ENCODE data around the gene TTC3. TPM values are rescaled to one million over a fixed set of nuclear protein-coding genes. Genes with fewer than 3 reads are reported as not detected.
"Not testable (repeated sequence)": the region's sequence is repeated elsewhere in the genome, so short reads cannot be mapped to it uniquely, and the experiment has no call there.

The TTC3 gene
- total RNA-seq, 1 experiment from 2014 or later = 29.0 TPM

- Mint-ChIP-seq H3K27ac (no peak overlapping the region), H3K36me3 (peaks cover 17% of the 10 kb centered on the region), H3K4me1 (peaks cover under 1% of the 10 kb centered on the region), H3K27me3 (ENCODE audit: low read depth) (no peaks in the 10 kb centered on the region), H3K4me3 (no peak overlapping the region), H3K9me3 (peaks cover 3% of the 10 kb centered on the region; the same call in 1 of the 2 replicates)
- DNase-seq (ENCODE audit: low spot score) (no peak), ATAC-seq (no peak)
- CTCF ChIA-PET = interaction anchor here (2.3 kb wide), 1 partner anchor 163 kb away, joined by 12 read pairs; no protein-coding TSS in a partner anchor
- no peak for TF ChIP-seq SMAD4 (CRISPR knock-in tag; IDR thresholded peaks at IDR 0.05)
- TF ChIP-seq ZNF317 (CRISPR knock-in tag; IDR thresholded peaks at IDR 0.05; ENCODE audit: borderline replicate concordance, low read depth) = no peak
- TF ChIP-seq PRDM15 (CRISPR knock-in tag; IDR thresholded peaks at IDR 0.05) = no peak
- POLR2A ChIA-PET = no interaction called here
Measured at GRCh38 chr21:37139902-37140301, 66.8 kb downstream of the TTC3 start.

GRCh38 chr21:37143392-37143791 lies 70.3 kb downstream of the TTC3 start:
- H3K36me3 Mint-ChIP-seq; H3K9me3 Mint-ChIP-seq; H3K4me3 Mint-ChIP-seq; CTCF ChIA-PET; POLR2A ChIA-PET; H3K27me3 Mint-ChIP-seq (ENCODE audit: low read depth); DNase-seq (ENCODE audit: low spot score); H3K27ac Mint-ChIP-seq; ATAC-seq: not testable (repeated sequence)
- peaks cover 11% of the 10 kb centered on the region for H3K4me1 Mint-ChIP-seq

- H3K4me3 Mint-ChIP-seq = no peak overlapping the region
Measured at GRCh38 chr21:37145635-37146111, 72.6 kb downstream of the TTC3 start.

GRCh38 chr21:37146320-37147235 lies 73.5 kb downstream of the TTC3 start:
- Mint-ChIP-seq H3K36me3 (peaks cover 4% of the 10 kb centered on the region; the same call in 1 of the 2 replicates), H3K4me3 (no peak overlapping the region), H3K4me1 (peaks cover 11% of the 10 kb centered on the region), H3K9me3 (no peaks in the 10 kb centered on the region), H3K27ac (no peak overlapping the region; the same call in 1 of the 2 replicates), H3K27me3 (ENCODE audit: low read depth) (no peaks in the 10 kb centered on the region)
- no peak for ATAC-seq
- TF ChIP-seq ESRRA (CRISPR knock-in tag; IDR thresholded peaks at IDR 0.05; ENCODE audit: borderline replicate concordance) = no peak
- DNase-seq (ENCODE audit: low spot score) = no peak
- POLR2A ChIA-PET = no interaction called here
- CTCF ChIA-PET = interaction anchor here (0.9 to 1.3 kb wide), 4 partner anchors 7 to 27 kb away, joined by 3 to 4 read pairs (median 4); no protein-coding TSS in a partner anchor

More at GRCh38 chr21:37145635-37146111, 72.6 kb downstream of the TTC3 start:
- H3K27me3 Mint-ChIP-seq (ENCODE audit: low read depth) = no peaks in the 10 kb centered on the region
- ChIA-PET POLR2A (no interaction called here), CTCF (interaction anchor here (0.9 to 1.3 kb wide), 4 partner anchors 8 to 26 kb away, joined by 3 to 4 read pairs (median 4); no protein-coding TSS in a partner anchor)
- H3K27ac Mint-ChIP-seq = no peak overlapping the region
- H3K4me1 Mint-ChIP-seq = peaks cover 11% of the 10 kb centered on the region
- H3K9me3 Mint-ChIP-seq = no peaks in the 10 kb centered on the region
- DNase-seq (ENCODE audit: low spot score) (no peak), ATAC-seq (no peak)
- TF ChIP-seq ZSCAN18 (CRISPR knock-in tag; IDR thresholded peaks at IDR 0.05) (no peak), JUN (CRISPR knock-in tag; IDR thresholded peaks at IDR 0.05) (no peak), EMX1 (CRISPR knock-in tag; IDR thresholded peaks at IDR 0.05) (no peak), HMGA2 (CRISPR knock-in tag; IDR thresholded peaks at IDR 0.05) (no peak), ESRRA (CRISPR knock-in tag; IDR thresholded peaks at IDR 0.05; ENCODE audit: borderline replicate concordance) (no peak)
- 0 out of 2 replicates have a peak, but pooled peaks cover 4% of the 10 kb centered on the region for H3K36me3 Mint-ChIP-seq

- Mint-ChIP-seq H3K9me3 (no peaks in the 10 kb centered on the region), H3K36me3 (peaks cover 2% of the 10 kb centered on the region; the same call in 1 of the 2 replicates), H3K4me1 (peaks cover 11% of the 10 kb centered on the region), H3K4me3 (no peak overlapping the region), H3K27ac (no peak overlapping the region), H3K27me3 (ENCODE audit: low read depth) (no peaks in the 10 kb centered on the region)
- TF ChIP-seq ZNF121 (CRISPR knock-in tag; IDR thresholded peaks at IDR 0.05) = no peak
- no peak for TF ChIP-seq E2F4 (CRISPR knock-in tag; IDR thresholded peaks at IDR 0.05; ENCODE audit: borderline replicate concordance, low read depth)
- no peak for TF ChIP-seq NR1H2 (CRISPR knock-in tag; IDR thresholded peaks at IDR 0.05)
- ATAC-seq = no peak
- CTCF ChIA-PET = no interaction called here
- POLR2A ChIA-PET = no interaction called here
- no peak for DNase-seq (ENCODE audit: low spot score)
Measured at GRCh38 chr21:37149411-37149810, 76.4 kb downstream of the TTC3 start.

All from WTC11 (cell line).